H9 (cell line): ENCODE data around the gene CLMN. TPM values are rescaled to one million over a fixed set of nuclear protein-coding genes. Genes with fewer than 3 reads are reported as not detected.

Source experiments
- DNase-seq: peaks from one replicate; pipeline ENCODE4 v3.0.0-alpha.2; 2017
- H2AFZ ChIP-seq: one replicate; pipeline ENCODE4 v1.6.1; 2013; ENCODE audit warnings: mild to moderate bottlenecking, low read length, control low read depth, moderate library complexity
- H2AK5ac ChIP-seq: 2 replicates; pipeline ENCODE4 v1.6.1; 2013; ENCODE audit warnings: low read length, control low read depth, mixed read lengths; ENCODE audit not compliant: insufficient read length
- H2BK120ac ChIP-seq: one replicate; pipeline ENCODE4 v1.6.1; 2013; ENCODE audit warnings: low read depth, mild to moderate bottlenecking, low read length, control low read depth, inconsistent platforms; ENCODE audit not compliant: poor library complexity, severe bottlenecking
- H2BK12ac ChIP-seq: 2 replicates; pipeline ENCODE4 v1.6.1; 2013; ENCODE audit warnings: low read length, control low read depth, mixed read lengths, low read depth; ENCODE audit not compliant: insufficient read length
- H2BK15ac ChIP-seq: 2 replicates; pipeline ENCODE4 v1.6.1; 2013; ENCODE audit warnings: low read depth, low read length, control low read depth
- H2BK20ac ChIP-seq: one replicate; pipeline ENCODE4 v1.6.1; 2013; ENCODE audit warnings: low read depth, mild to moderate bottlenecking, low read length, control low read depth, inconsistent platforms; ENCODE audit not compliant: poor library complexity, severe bottlenecking
- H2BK5ac ChIP-seq: 2 replicates; pipeline ENCODE4 v1.6.1; 2013; ENCODE audit warnings: low read length, control low read depth, mixed read lengths; ENCODE audit not compliant: insufficient read length
- H3K14ac ChIP-seq: 2 replicates; pipeline ENCODE4 v1.6.1; 2013; ENCODE audit warnings: low read length, control low read depth; ENCODE audit not compliant: insufficient read depth
- H3K18ac ChIP-seq: 2 replicates; pipeline ENCODE4 v1.6.1; 2013; ENCODE audit warnings: low read depth, mild to moderate bottlenecking, mixed read lengths, low read length, control low read depth; ENCODE audit not compliant: insufficient read length
- H3K23ac ChIP-seq: 2 replicates; pipeline ENCODE4 v1.6.1; 2013; ENCODE audit warnings: low read length, control low read depth, mixed read lengths, low read depth; ENCODE audit not compliant: insufficient read length
- H3K23me2 ChIP-seq: 2 replicates; pipeline ENCODE4 v1.6.1; 2013; ENCODE audit warnings: low read depth, mild to moderate bottlenecking, mixed read lengths, low read length, control low read depth; ENCODE audit not compliant: insufficient read length, poor library complexity, severe bottlenecking
- H3K27ac ChIP-seq: 2 replicates; pipeline ENCODE4 v1.5.1; 2013; ENCODE audit warnings: low read length, control low read depth, mixed read lengths, low read depth; ENCODE audit not compliant: insufficient read length
- H3K27me3 ChIP-seq: 2 replicates; pipeline ENCODE4 v1.6.1; 2013; ENCODE audit warnings: low read length, control low read depth, inconsistent platforms; ENCODE audit not compliant: insufficient read depth
- H3K4ac ChIP-seq: 2 replicates; pipeline ENCODE4 v1.6.1; 2013; ENCODE audit warnings: low read depth, mild to moderate bottlenecking, control low read depth, inconsistent platforms, low read length, moderate library complexity
- H3K4me1 ChIP-seq: 2 replicates; pipeline ENCODE4 v1.6.1; 2013; ENCODE audit warnings: low read length, control low read depth, inconsistent platforms; ENCODE audit not compliant: insufficient read depth
- H3K4me2 ChIP-seq: 2 replicates; pipeline ENCODE4 v1.6.1; 2013; ENCODE audit warnings: low read length, control low read depth, mixed read lengths; ENCODE audit not compliant: insufficient read length, insufficient read depth
- H3K56ac ChIP-seq: 2 replicates; pipeline ENCODE4 v1.6.1; 2013; ENCODE audit warnings: low read depth, mild to moderate bottlenecking, mixed read lengths, low read length, control low read depth; ENCODE audit not compliant: insufficient read length
- H3K79me1 ChIP-seq: 2 replicates; pipeline ENCODE4 v1.6.1; 2013; ENCODE audit warnings: low read depth, mild to moderate bottlenecking, moderate library complexity, low read length, control low read depth, inconsistent platforms; ENCODE audit not compliant: insufficient read depth, poor library complexity, severe bottlenecking
- H3K79me2 ChIP-seq: 2 replicates; pipeline ENCODE4 v1.6.1; 2013; ENCODE audit warnings: low read length, control low read depth, inconsistent platforms; ENCODE audit not compliant: insufficient read depth
- H3K9ac ChIP-seq: 2 replicates; pipeline ENCODE4 v1.6.1; 2013; ENCODE audit warnings: low read length, control low read depth, mixed read lengths; ENCODE audit not compliant: insufficient read length; ENCODE audit errors: extremely low read depth
- H3K9me3 ChIP-seq: one replicate; pipeline ENCODE4 v1.6.1; 2013; ENCODE audit warnings: low read depth, low read length, inconsistent platforms; ENCODE audit not compliant: control insufficient read depth
- H3T11ph ChIP-seq: one replicate; pipeline ENCODE4 v1.6.1; 2013; ENCODE audit warnings: mild to moderate bottlenecking, low read length, control low read depth, inconsistent platforms
- H4K20me1 ChIP-seq: one replicate; pipeline ENCODE4 v1.6.1; 2013; ENCODE audit not compliant: control insufficient read depth, insufficient read length, insufficient read depth
- H4K5ac ChIP-seq: 2 replicates; pipeline ENCODE4 v1.6.1; 2013; ENCODE audit warnings: low read depth, mild to moderate bottlenecking, mixed read lengths, low read length, control low read depth; ENCODE audit not compliant: insufficient read length
- H4K8ac ChIP-seq: replicated peaks from 2 replicates; pipeline ENCODE4 v1.6.1; 2013; ENCODE audit warnings: low read length, control low read depth, mixed read lengths, low read depth; ENCODE audit not compliant: insufficient read length
- H4K91ac ChIP-seq: 2 replicates; pipeline ENCODE4 v1.6.1; 2013; ENCODE audit warnings: low read depth, mild to moderate bottlenecking, moderate library complexity, mixed read lengths, low read length, control low read depth; ENCODE audit not compliant: insufficient read length
- H3K27ac Mint-ChIP-seq, 3 experiments: 2 replicates in 2 of 3; 3 replicates in 1 of 3; pipeline ENCODE4 v1.8.0; 2020 to 2021; ENCODE audit warnings: mixed read lengths in 3 of 3, mild to moderate bottlenecking in 1 of 3, moderate library complexity in 1 of 3
- H3K27me3 Mint-ChIP-seq: 2 replicates; pipeline ENCODE4 v1.8.0; 2021; ENCODE audit warnings: low read depth, mild to moderate bottlenecking, moderate library complexity, mixed read lengths
- H3K36me3 Mint-ChIP-seq, 3 experiments: 2 replicates in 2 of 3; 3 replicates in 1 of 3; pipeline ENCODE4 v1.8.0; 2020 to 2021; ENCODE audit warnings: low read depth in 3 of 3, mixed read lengths in 3 of 3; ENCODE audit not compliant: insufficient read depth in 1 of 3
- H3K4me1 Mint-ChIP-seq, 2 experiments: 2 replicates each; pipeline ENCODE4 v1.8.0; 2020; ENCODE audit warnings: mixed read lengths in 2 of 2
- H3K4me3 Mint-ChIP-seq, 2 experiments: 2 replicates in 1 of 2; 3 replicates in 1 of 2; pipeline ENCODE4 v1.8.0; 2020 to 2021; ENCODE audit warnings: mild to moderate bottlenecking in 2 of 2, mixed read lengths in 2 of 2, moderate library complexity in 1 of 2
- H3K9me3 Mint-ChIP-seq, 2 experiments: 2 replicates in 1 of 2; 3 replicates in 1 of 2; pipeline ENCODE4 v1.8.0; 2020; ENCODE audit warnings: mild to moderate bottlenecking in 2 of 2, mixed read lengths in 2 of 2, moderate library complexity in 1 of 2
- CTCF ChIP-seq: fragments of 200-600 bp; sonication (generic); conservative IDR thresholded peaks from 3 replicates; pipeline ENCODE4 v1.8.0; 2021; ENCODE audit warnings: antibody characterized with exemption, mild to moderate bottlenecking
- WGBS: extraction: QIAGEN DNeasy Blood & Tissue Kit; methylation state at CpG from one replicate; pipeline ENCODE4 v1.1.7; 2013; ENCODE audit warnings: missing lambda C conversion rate, low lambda C conversion rate, mixed read lengths; ENCODE audit not compliant: insufficient read length; ENCODE audit errors: extremely low coverage; 5-methylcytosine and 5-hydroxymethylcytosine counted together
- total RNA-seq: library from RNA; stranded (reverse); gene quantifications from 2 replicates; pipeline ENCODE4 v1.2.1, GENCODE V29; 2021

The CLMN gene
- total RNA-seq, 1 experiment from 2014 or later = 7.6 TPM

DNA sequence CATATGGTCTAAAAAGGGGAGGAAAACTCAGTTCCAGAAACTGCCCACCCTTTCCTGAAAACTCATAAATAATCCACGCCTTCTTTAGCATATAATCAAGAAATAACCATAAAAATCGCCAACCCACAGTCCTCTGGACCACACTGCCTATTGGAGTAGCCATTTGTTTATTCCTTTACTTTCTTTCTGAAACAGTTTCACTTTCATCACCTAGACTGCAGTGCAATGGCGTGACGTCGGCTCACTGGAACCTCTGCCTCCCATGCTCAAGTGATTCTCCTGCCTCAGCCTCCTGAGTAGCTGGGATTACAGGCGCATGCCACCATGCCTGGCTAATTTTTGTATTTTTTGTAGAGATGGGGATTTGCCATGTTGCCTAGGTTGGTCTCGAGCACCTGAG lies 44.2 kb downstream of the CLMN start:
- H3K27ac ChIP-seq = no peak overlapping the region
- WGBS = no CpG with 5 or more reads among the region's 7 CpGs

More for the DNA sequence above, 44.2 kb downstream of the CLMN start:
- Histone ChIP-seq H3K23ac (no peak overlapping the region), H3T11ph (no peak overlapping the region), H3K14ac (no peak overlapping the region), H2BK5ac (no peak overlapping the region), H3K23me2 (no peaks in the 10 kb centered on the region), H2AFZ (no peak overlapping the region), H3K56ac (no peak overlapping the region), H3K9me3 (no peaks in the 10 kb centered on the region), H2BK15ac (no peak overlapping the region), H2BK120ac (no peak overlapping the region), H4K8ac (no peak overlapping the region), H2BK20ac (no peak overlapping the region), H3K27me3 (no peaks in the 10 kb centered on the region), H4K20me1 (no peaks in the 10 kb centered on the region), H3K4ac (no peak overlapping the region), H3K4me1 (peaks cover 2% of the 10 kb centered on the region; the same call in 1 of the 2 replicates), H3K9ac (no peak overlapping the region), H3K79me1 (no peaks in the 10 kb centered on the region), H3K18ac (no peak overlapping the region), H4K91ac (no peak overlapping the region), H2AK5ac (no peak overlapping the region), H4K5ac (no peak overlapping the region), H3K4me2 (no peak overlapping the region), H2BK12ac (no peak overlapping the region), H3K79me2 (no peaks in the 10 kb centered on the region)
- peaks cover 3 to 13% (median 4%) of the 10 kb centered on the region in 3 experiments; a peak in 5 of 7 replicates for H3K36me3 Mint-ChIP-seq
- peaks cover 13 to 22% of the 10 kb centered on the region in 2 experiments for H3K4me1 Mint-ChIP-seq
- H3K27me3 Mint-ChIP-seq = no peaks in the 10 kb centered on the region; the same call in 1 of the 2 replicates
- TF ChIP-seq CTCF = no peak
- peaks cover 9 to 12% of the 10 kb centered on the region in 2 experiments; a peak in 4 of 5 replicates for H3K9me3 Mint-ChIP-seq
- H3K4me3 Mint-ChIP-seq = no peak overlapping the region
- H3K27ac Mint-ChIP-seq = no peak overlapping the region
- no peak for DNase-seq
